ENCODE data around the gene KISS1. TPM values are rescaled to one million over a fixed set of nuclear protein-coding genes. Genes with fewer than 3 reads are reported as not detected.

The KISS1 gene
- total and polyA plus RNA-seq, 2 experiments from 2014 or later, result 2.0 to 12.9 TPM

GRCh38 chr1:204211046-204211445 is 14.8 kb upstream of the KISS1 start:
- Histone ChIP-seq H3K4me1 (ENCODE audit: insufficient read depth) (no peaks in the 10 kb centered on the region), H4K20me1 (ENCODE audit: insufficient read depth, poor library complexity, severe bottlenecking) (no peaks in the 10 kb centered on the region), H3K27me3 (no peaks in the 10 kb centered on the region), H3K9me3 (ENCODE audit: low read depth) (no peaks in the 10 kb centered on the region), H3K4me3 (no peak overlapping the region), H3K27ac (no peak overlapping the region), H3K79me2 (peaks cover 21% of the 10 kb centered on the region), H3K36me3 (replicated peaks; ENCODE audit: insufficient read depth, low read depth) (no peaks in the 10 kb centered on the region), H2AFZ (no peak overlapping the region), H3K9me2 (replicated peaks; ENCODE audit: insufficient read depth) (no peaks in the 10 kb centered on the region), H3K4me2 (no peak overlapping the region)
- DNase-seq (ENCODE audit: low spot score), result no peak
- TF ChIP-seq CTCF (IDR thresholded peaks at IDR 0.05; ENCODE audit: poor library complexity) (no peak), EZH2 (IDR thresholded peaks at IDR 0.05; ENCODE audit: borderline replicate concordance) (no peak), EZH2phosphoT487 (IDR thresholded peaks at IDR 0.05; ENCODE audit: low read depth, severe bottlenecking, unreplicated experiment) (no peak)
- 65% methylated on average over 7 of the region's 7 CpGs for WGBS (ENCODE audit: low lambda C conversion rate, missing lambda C conversion rate)

GRCh38 chr1:204207136-204207616 is 10.9 kb upstream of the KISS1 start:
- 18% methylated on average over 13 of the region's 13 CpGs for WGBS (ENCODE audit: low lambda C conversion rate, missing lambda C conversion rate)
- Histone ChIP-seq H3K9me2 (replicated peaks; ENCODE audit: insufficient read depth) (no peaks in the 10 kb centered on the region), H3K27ac (no peak overlapping the region), H2AFZ (no peak overlapping the region), H3K79me2 (peaks cover 10% of the 10 kb centered on the region), H3K9me3 (ENCODE audit: low read depth) (no peaks in the 10 kb centered on the region), H3K4me1 (ENCODE audit: insufficient read depth) (no peaks in the 10 kb centered on the region), H3K27me3 (no peaks in the 10 kb centered on the region), H3K4me2 (no peak overlapping the region), H4K20me1 (ENCODE audit: insufficient read depth, poor library complexity, severe bottlenecking) (no peaks in the 10 kb centered on the region), H3K36me3 (replicated peaks; ENCODE audit: insufficient read depth, low read depth) (no peaks in the 10 kb centered on the region), H3K4me3 (no peak overlapping the region)
- TF ChIP-seq CTCF (IDR thresholded peaks at IDR 0.05; ENCODE audit: poor library complexity) (peak; percentile 78), EZH2 (IDR thresholded peaks at IDR 0.05; ENCODE audit: borderline replicate concordance) (no peak), EZH2phosphoT487 (IDR thresholded peaks at IDR 0.05; ENCODE audit: low read depth, severe bottlenecking, unreplicated experiment) (no peak)
- DNase-seq (ENCODE audit: low spot score), result peak; percentile 79

GRCh38 chr1:204206121-204206520 is 9.8 kb upstream of the KISS1 start:
- WGBS (ENCODE audit: low lambda C conversion rate, missing lambda C conversion rate), result 66% methylated on average over 2 of the region's 2 CpGs
- no peaks in the 10 kb centered on the region for H3K36me3 ChIP-seq (replicated peaks; ENCODE audit: insufficient read depth, low read depth)
- no peak for DNase-seq (ENCODE audit: low spot score)
- H3K4me2 ChIP-seq, result no peak overlapping the region
- H3K79me2 ChIP-seq, result peaks cover 6% of the 10 kb centered on the region
- TF ChIP-seq EZH2phosphoT487 (IDR thresholded peaks at IDR 0.05; ENCODE audit: low read depth, severe bottlenecking, unreplicated experiment) (no peak), EZH2 (IDR thresholded peaks at IDR 0.05; ENCODE audit: borderline replicate concordance) (no peak), CTCF (IDR thresholded peaks at IDR 0.05; ENCODE audit: poor library complexity) (no peak)
- no peak overlapping the region for H3K27ac ChIP-seq
- no peaks in the 10 kb centered on the region for H3K9me2 ChIP-seq (replicated peaks; ENCODE audit: insufficient read depth)
- H3K4me1 ChIP-seq (ENCODE audit: insufficient read depth), result no peaks in the 10 kb centered on the region
- H3K9me3 ChIP-seq (ENCODE audit: low read depth), result no peaks in the 10 kb centered on the region
- H3K4me3 ChIP-seq, result no peak overlapping the region
- H4K20me1 ChIP-seq (ENCODE audit: insufficient read depth, poor library complexity, severe bottlenecking), result no peaks in the 10 kb centered on the region
- no peak overlapping the region for H2AFZ ChIP-seq
- H3K27me3 ChIP-seq, result no peaks in the 10 kb centered on the region

- Histone ChIP-seq H3K9me3 (ENCODE audit: low read depth) (no peaks in the 10 kb centered on the region), H3K4me3 (no peak overlapping the region), H3K27me3 (no peaks in the 10 kb centered on the region), H3K4me1 (ENCODE audit: insufficient read depth) (no peaks in the 10 kb centered on the region), H3K79me2 (peaks cover 3% of the 10 kb centered on the region), H4K20me1 (ENCODE audit: insufficient read depth, poor library complexity, severe bottlenecking) (no peaks in the 10 kb centered on the region), H3K36me3 (replicated peaks; ENCODE audit: insufficient read depth, low read depth) (no peaks in the 10 kb centered on the region), H3K9me2 (replicated peaks; ENCODE audit: insufficient read depth) (no peaks in the 10 kb centered on the region), H3K4me2 (no peak overlapping the region), H3K27ac (no peak overlapping the region), H2AFZ (no peak overlapping the region)
- TF ChIP-seq CTCF (IDR thresholded peaks at IDR 0.05; ENCODE audit: poor library complexity), result no peak
- no peak for TF ChIP-seq EZH2 (IDR thresholded peaks at IDR 0.05; ENCODE audit: borderline replicate concordance)
- TF ChIP-seq EZH2phosphoT487 (IDR thresholded peaks at IDR 0.05; ENCODE audit: low read depth, severe bottlenecking, unreplicated experiment), result no peak
- no peak for DNase-seq (ENCODE audit: low spot score)
Measured at GRCh38 chr1:204205486-204205885, 9.2 kb upstream of the KISS1 start.

All from hepatocyte (in vitro differentiated cells).